HCT116 (cell line): Measurements from ENCODE around the gene KRTAP12-2.

ENCODE experiments used
- CTCF ChIP-seq, 3 experiments: fragments of 200-600 bp in 1 of 3; sonication (generic) in 1 of 3; IDR thresholded peaks in 2 of 3; conservative IDR thresholded peaks in 1 of 3; 2 replicates each; pipeline ENCODE4 v1.5.1; 2012 to 2017; ENCODE audit warnings: low read depth in 2 of 3, low read length in 2 of 3, antibody characterized with exemption in 1 of 3, borderline replicate concordance in 1 of 3, control low read depth in 1 of 3, mild to moderate bottlenecking in 1 of 3, mixed read lengths in 1 of 3, mixed run types in 1 of 3, moderate library complexity in 1 of 3; ENCODE audit not compliant: insufficient read depth in 1 of 3
- EGR1 ChIP-seq: IDR thresholded peaks from 2 replicates; pipeline ENCODE4 v1.6.1; 2012; ENCODE audit warnings: low read depth
- EZH2phosphoT487 ChIP-seq: fragments of 200-600 bp; IDR thresholded peaks from 2 replicates; pipeline ENCODE4 v1.6.1; 2018; ENCODE audit warnings: antibody characterized with exemption, borderline replicate concordance
- POLR2A ChIP-seq: IDR thresholded peaks from 2 replicates; pipeline ENCODE4 v1.7.0; 2011; ENCODE audit warnings: borderline replicate concordance; ENCODE audit not compliant: insufficient read depth, insufficient read length; ENCODE audit errors: extremely low read depth
- POLR2AphosphoS5 ChIP-seq: IDR thresholded peaks from 2 replicates; pipeline ENCODE4 v1.6.1; 2011; ENCODE audit warnings: mild to moderate bottlenecking, low read depth, low read length, moderate library complexity
- REST ChIP-seq: IDR thresholded peaks from 2 replicates; pipeline ENCODE4 v1.6.1; 2012; ENCODE audit warnings: low read depth
- SP1 ChIP-seq: IDR thresholded peaks from 2 replicates; pipeline ENCODE4 v1.6.1; 2012; ENCODE audit warnings: low read depth
- YY1 ChIP-seq: IDR thresholded peaks from 2 replicates; pipeline ENCODE4 v1.6.1; 2011; ENCODE audit warnings: low read length, low read depth, moderate library complexity, mild to moderate bottlenecking; ENCODE audit not compliant: insufficient replicate concordance; ENCODE audit errors: extremely low read depth

DNA sequence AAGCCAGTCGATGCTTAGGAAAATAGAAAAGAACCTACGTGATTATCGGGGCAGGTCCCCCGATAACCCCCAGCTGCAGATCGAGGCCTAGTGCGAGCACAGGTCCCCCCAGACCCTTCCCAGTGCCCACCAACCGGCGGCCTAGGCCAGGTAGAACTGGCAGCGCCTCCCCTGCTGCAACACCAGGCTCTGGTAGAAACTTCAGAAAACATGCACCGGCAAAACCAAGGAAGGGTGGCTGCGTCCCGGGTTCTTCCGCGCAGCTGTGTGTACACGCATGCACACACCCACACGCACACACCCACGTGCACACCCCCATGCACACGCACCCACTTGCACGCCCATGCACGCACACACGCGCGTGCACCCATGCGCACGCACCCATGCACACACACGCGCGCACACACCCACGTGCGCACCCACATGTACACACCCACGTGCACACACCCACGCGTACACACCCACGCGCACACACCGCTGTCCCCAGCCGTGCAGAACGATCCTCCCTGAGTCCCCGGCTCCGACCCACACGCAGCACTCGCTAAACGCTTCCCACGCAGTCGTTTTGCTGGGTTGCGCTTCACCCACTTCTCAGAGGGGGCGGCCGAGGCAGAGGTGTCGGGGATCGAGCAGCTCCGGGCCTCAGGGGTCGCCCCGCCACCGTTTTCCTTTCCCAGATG lies 39.4 kb upstream of the KRTAP12-2 start:
- TF ChIP-seq SP1 (no peak), CTCF (IDR thresholded peaks at IDR 0.05 in 2 of 3, conservative IDR thresholded peaks at IDR 0.05 in 1 of 3; ENCODE audit: borderline replicate concordance in 1 of 3, insufficient read depth in 1 of 3, low read depth in 2 of 3, low read length in 2 of 3) (no peak), EGR1 (no peak), POLR2A (no peak), YY1 (no peak), REST (no peak), POLR2AphosphoS5 (no peak), EZH2phosphoT487 (no peak)
